Endothelial cell of umbilical vein (primary cell): ENCODE measurements around the gene SHISA6. TPM values are rescaled to one million over a fixed set of nuclear protein-coding genes. Genes with fewer than 3 reads are reported as not detected.

Experiments used
- BruUV-seq: library from RNA; stranded (reverse); fragments of 400-500 nt; replicated peaks from 2 replicates; lab custom pipeline; 2021; lab: Mats Ljungman, UMichigan
- CTCF ChIA-PET: fragments of 300-600, 350-600 bp; sonication (Branson Sonifier 250); formaldehyde crosslinking; loops from one replicate; lab custom pipeline; 2021; ENCODE audit warnings: antibody characterized with exemption, inconsistent platforms; lab: Charles Lee
- POLR2A ChIA-PET: fragments of 300-600, 350-600 bp; sonication (Branson Sonifier 250); formaldehyde crosslinking; loops from one replicate; lab custom pipeline; 2021; ENCODE audit warnings: antibody characterized with exemption, inconsistent platforms; lab: Charles Lee
- DNase-seq: peaks from one replicate; pipeline ENCODE4 v3.0.0-alpha.2; 2011; ENCODE audit warnings: low read depth, low spot score
- FAIRE-seq: peaks from 2 replicates; lab custom pipeline; 2011; peaks lifted over from hg19 to GRCh38; lab: Jason Lieb, UNC
- H2AFZ ChIP-seq: 2 replicates; pipeline ENCODE4 v1.6.0; 2012; ENCODE audit warnings: low read depth, low read length, control low read depth, inconsistent platforms
- H3K27ac ChIP-seq: 2 replicates; pipeline ENCODE4 v1.5.1; 2011; ENCODE audit warnings: low read depth, mild to moderate bottlenecking, control low read depth, low read length, moderate library complexity; ENCODE audit not compliant: insufficient read depth
- H3K27me3 ChIP-seq, 2 experiments: 2 replicates each; pipeline versions ENCODE4 v1.6.0 to v1.6.1; 2011; ENCODE audit warnings: low read length in 2 of 2, mixed read lengths in 1 of 2; ENCODE audit not compliant: control insufficient read depth in 2 of 2, insufficient read depth in 2 of 2
- H3K36me3 ChIP-seq, 2 experiments: 2 replicates in 1 of 2; 3 replicates in 1 of 2; pipeline ENCODE4 v1.5.1; 2011; ENCODE audit warnings: low read length in 2 of 2, mild to moderate bottlenecking in 1 of 2, moderate library complexity in 1 of 2; ENCODE audit not compliant: control insufficient read depth in 2 of 2, insufficient read depth in 2 of 2; ENCODE audit errors: extremely low read depth in 1 of 2
- H3K4me1 ChIP-seq: 3 replicates; pipeline ENCODE4 v1.5.1; 2011; ENCODE audit warnings: mild to moderate bottlenecking, low read length; ENCODE audit not compliant: control insufficient read depth, insufficient read depth; ENCODE audit errors: extremely low read depth
- H3K4me2 ChIP-seq: 2 replicates; pipeline ENCODE4 v1.6.1; 2011; ENCODE audit warnings: low read length, control low read depth, mixed read lengths; ENCODE audit not compliant: insufficient read depth
- H3K4me3 ChIP-seq, 3 experiments: fragments of 200-600 bp in 1 of 3; sonication (generic), shearing (Covaris generic) in 1 of 3; replicated peaks in 1 of 3; 2 replicates each; pipeline ENCODE4 v1.5.1; 2011 to 2016; ENCODE audit warnings: control low read depth in 3 of 3, low read length in 3 of 3, mild to moderate bottlenecking in 2 of 3, inconsistent platforms in 1 of 3, low read depth in 1 of 3, moderate library complexity in 1 of 3; ENCODE audit not compliant: insufficient read depth in 1 of 3
- H3K79me2 ChIP-seq: 2 replicates; pipeline ENCODE4 v1.6.0; 2012; ENCODE audit warnings: low read length, inconsistent platforms; ENCODE audit not compliant: control insufficient read depth, insufficient read depth
- H3K9ac ChIP-seq: replicated peaks from 2 replicates; pipeline ENCODE3; 2011; ENCODE audit warnings: low read length, control low read depth; ENCODE audit not compliant: insufficient read depth; ENCODE audit errors: extremely low read depth
- H3K9me1 ChIP-seq: replicated peaks from 3 replicates; pipeline ENCODE4 v1.6.0; 2011; ENCODE audit warnings: mild to moderate bottlenecking, low read length; ENCODE audit not compliant: control insufficient read depth, insufficient read depth; ENCODE audit errors: extremely low read depth
- H3K9me3 ChIP-seq: replicated peaks from 2 replicates; pipeline ENCODE4 v1.5.1; 2012; ENCODE audit warnings: low read length, inconsistent platforms; ENCODE audit not compliant: control insufficient read depth, insufficient read depth
- H4K20me1 ChIP-seq: replicated peaks from 2 replicates; pipeline ENCODE3; 2011; ENCODE audit warnings: mild to moderate bottlenecking, low read length; ENCODE audit not compliant: control insufficient read depth, insufficient read depth; ENCODE audit errors: extremely low read depth
- EZH2 ChIP-seq: IDR thresholded peaks from 2 replicates; pipeline ENCODE4 v1.6.1; 2012; ENCODE audit warnings: borderline replicate concordance, low read depth, mild to moderate bottlenecking, moderate library complexity, low read length, inconsistent platforms; ENCODE audit not compliant: severe bottlenecking
- FOS ChIP-seq: IDR thresholded peaks from 2 replicates; pipeline ENCODE4 v1.6.1; 2011; ENCODE audit warnings: mild to moderate bottlenecking, low read length, moderate library complexity, borderline replicate concordance; ENCODE audit not compliant: insufficient read depth
- GATA2 ChIP-seq: IDR thresholded peaks from 2 replicates; pipeline ENCODE4 v1.7.0; 2011; ENCODE audit warnings: low read depth, mild to moderate bottlenecking, moderate library complexity, mixed read lengths, low read length; ENCODE audit not compliant: insufficient read length, insufficient read depth
- JUN ChIP-seq: IDR thresholded peaks from 2 replicates; pipeline ENCODE4 v1.6.1; 2011; ENCODE audit warnings: borderline replicate concordance, low read depth; ENCODE audit not compliant: insufficient read length, insufficient read depth
- MYC ChIP-seq: IDR thresholded peaks from one replicate; pipeline ENCODE4 v1.6.1; 2011; ENCODE audit warnings: mild to moderate bottlenecking, low read depth, low read length
- POLR2A ChIP-seq: IDR thresholded peaks from 2 replicates; pipeline ENCODE4 v1.6.1; 2012; ENCODE audit warnings: low read depth, mild to moderate bottlenecking, control low read depth, low read length
- POLR2AphosphoS5 ChIP-seq: IDR thresholded peaks from 2 replicates; pipeline ENCODE4 v1.6.1; 2012; ENCODE audit warnings: low read depth, mild to moderate bottlenecking, control low read depth, low read length, moderate library complexity; ENCODE audit not compliant: insufficient read depth
- dilution Hi-C: fragments of 300-500 bp; cut with MboI; formaldehyde crosslinking; loops from one replicate; pipeline ENCODE4 v1.15.0; 2019; ENCODE audit warnings: low sequenced_read_pairs; ENCODE audit not compliant: extremely low pct_ligation_motif_present
- intact Hi-C: fragments of 100-400 bp; cut with micrococcal nuclease; formaldehyde crosslinking; loops from one replicate; pipeline ENCODE4 v1.10.0; 2022
- polyA plus RNA-seq, 4 experiments: library from polyadenylated mRNA; depleted of rRNA in 3 of 4; stranded (reverse) in 3 of 4; unstranded in 1 of 4; fragments of >200 nt; gene quantifications; 2 replicates each; pipeline versions ENCODE4 v1.2.1 to v1.2.3, GENCODE V29; 2011 to 2012; ENCODE audit warnings: missing spikeins in 1 of 4
- total RNA-seq: library from RNA; stranded (reverse); gene quantifications from 2 replicates; pipeline ENCODE4 v1.2.3, GENCODE V29; 2021
- TF ChIP-seq, protein P1 (sequence below), 2 donors: IDR thresholded peaks; 1 replicate in 1 of 2; 2 replicates in 1 of 2; pipeline ENCODE4 v1.5.1; 2011; ENCODE audit warnings: low read length in 2 of 2, mild to moderate bottlenecking in 2 of 2, moderate library complexity in 2 of 2, control low read depth in 1 of 2, inconsistent platforms in 1 of 2, low read depth in 1 of 2; ENCODE audit not compliant: insufficient read depth in 1 of 2; ENCODE audit errors: extremely low read depth in 1 of 2
- TF ChIP-seq, protein P2 (sequence below): IDR thresholded peaks from 2 replicates; pipeline ENCODE4 v1.6.1; 2011; ENCODE audit not compliant: insufficient read depth, insufficient read length

SHISA6 gene
- total and polyA plus RNA-seq, 2 donors (not counting 3 experiments of a cell fraction or from before 2014, with no cell fraction given): not detected

DNA sequence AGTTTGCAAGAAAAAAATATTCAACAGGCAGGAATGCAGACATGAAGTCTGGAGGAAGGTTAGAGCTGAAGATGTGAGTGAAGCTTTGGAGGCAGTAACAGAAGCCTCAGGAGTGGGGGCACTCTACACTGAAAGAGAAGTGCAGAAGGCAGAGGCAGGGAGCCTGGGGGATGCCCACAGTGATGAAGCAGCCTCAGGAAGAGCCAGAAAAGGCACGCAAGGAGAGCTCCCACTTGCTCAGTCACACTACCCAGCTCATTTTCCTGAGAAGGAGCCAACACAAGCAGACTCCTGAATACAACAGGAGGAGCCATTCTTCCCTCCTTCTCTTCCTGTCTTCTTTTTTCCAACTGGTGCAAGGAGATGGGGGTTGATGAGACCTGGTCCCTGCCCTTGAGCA, 312.1 kb downstream of the SHISA6 start:
- ChIA-PET POLR2A (no interaction called here), CTCF (no interaction called here)
- no peaks in the 10 kb centered on the region for H3K27me3 ChIP-seq
- H3K79me2 ChIP-seq: no peaks in the 10 kb centered on the region
- intact Hi-C loops (no loop called here), dilution Hi-C loops (no loop called here)
- no TSS peak for BruUV-seq
- TF ChIP-seq EZH2: no peak
- TF ChIP-seq POLR2A: no peak
- no peak for TF ChIP-seq MYC
- TF ChIP-seq, protein P1, sequence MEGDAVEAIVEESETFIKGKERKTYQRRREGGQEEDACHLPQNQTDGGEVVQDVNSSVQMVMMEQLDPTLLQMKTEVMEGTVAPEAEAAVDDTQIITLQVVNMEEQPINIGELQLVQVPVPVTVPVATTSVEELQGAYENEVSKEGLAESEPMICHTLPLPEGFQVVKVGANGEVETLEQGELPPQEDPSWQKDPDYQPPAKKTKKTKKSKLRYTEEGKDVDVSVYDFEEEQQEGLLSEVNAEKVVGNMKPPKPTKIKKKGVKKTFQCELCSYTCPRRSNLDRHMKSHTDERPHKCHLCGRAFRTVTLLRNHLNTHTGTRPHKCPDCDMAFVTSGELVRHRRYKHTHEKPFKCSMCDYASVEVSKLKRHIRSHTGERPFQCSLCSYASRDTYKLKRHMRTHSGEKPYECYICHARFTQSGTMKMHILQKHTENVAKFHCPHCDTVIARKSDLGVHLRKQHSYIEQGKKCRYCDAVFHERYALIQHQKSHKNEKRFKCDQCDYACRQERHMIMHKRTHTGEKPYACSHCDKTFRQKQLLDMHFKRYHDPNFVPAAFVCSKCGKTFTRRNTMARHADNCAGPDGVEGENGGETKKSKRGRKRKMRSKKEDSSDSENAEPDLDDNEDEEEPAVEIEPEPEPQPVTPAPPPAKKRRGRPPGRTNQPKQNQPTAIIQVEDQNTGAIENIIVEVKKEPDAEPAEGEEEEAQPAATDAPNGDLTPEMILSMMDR (IDR thresholded peaks at IDR 0.05; ENCODE audit: extremely low read depth in 1 of 2, insufficient read depth in 1 of 2, low read depth in 1 of 2, low read length in 2 of 2): no peak
- TF ChIP-seq FOS: no peak
- no peak for TF ChIP-seq JUN
- TF ChIP-seq POLR2AphosphoS5: no peak
- TF ChIP-seq GATA2: no peak
- TF ChIP-seq, protein P2, sequence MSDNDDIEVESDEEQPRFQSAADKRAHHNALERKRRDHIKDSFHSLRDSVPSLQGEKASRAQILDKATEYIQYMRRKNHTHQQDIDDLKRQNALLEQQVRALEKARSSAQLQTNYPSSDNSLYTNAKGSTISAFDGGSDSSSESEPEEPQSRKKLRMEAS: no peak
- no peaks in the 10 kb centered on the region for H3K4me1 ChIP-seq
- H3K4me3 ChIP-seq: no peak overlapping the region
- H3K36me3 ChIP-seq: no peaks in the 10 kb centered on the region
- H4K20me1 ChIP-seq: no peaks in the 10 kb centered on the region
- H3K27ac ChIP-seq: no peak overlapping the region
- H3K4me2 ChIP-seq: no peak overlapping the region
- DNase-seq: no peak
- no peak overlapping the region for H3K9ac ChIP-seq
- H2AFZ ChIP-seq: no peak overlapping the region
- no peak for FAIRE-seq
- H3K9me1 ChIP-seq: no peaks in the 10 kb centered on the region
- H3K9me3 ChIP-seq: peaks cover 7% of the 10 kb centered on the region
